WTC11 (cell line): Measurements from ENCODE around the gene ABCG1. TPM values are rescaled to one million over a fixed set of nuclear protein-coding genes. Genes with fewer than 3 reads are reported as not detected.

ENCODE experiments used
- ATAC-seq: fragments of 200-7000 bp; cut with Tn5 transposase; 2 replicates; pipeline ENCODE4 v1.10.0; 2021; ENCODE audit warnings: mild to moderate bottlenecking, moderate library complexity
- CTCF ChIA-PET: fragments of 300-600 bp; sonication (Branson Sonifier 250); formaldehyde crosslinking; loops from one replicate; lab custom pipeline; 2021; ENCODE audit warnings: antibody characterized with exemption; lab: Charles Lee
- POLR2A ChIA-PET: fragments of 350-600 bp; sonication (Branson Sonifier 250); formaldehyde crosslinking; loops from one replicate; lab custom pipeline; 2021; ENCODE audit warnings: antibody characterized with exemption; lab: Charles Lee
- DNase-seq: peaks from one replicate; pipeline ENCODE4 v3.0.0; 2021; ENCODE audit warnings: low spot score
- H3K27ac Mint-ChIP-seq: 2 replicates; pipeline ENCODE4 v1.8.0; 2021; ENCODE audit warnings: mixed read lengths
- H3K27me3 Mint-ChIP-seq: 2 replicates; pipeline ENCODE4 v1.8.0; 2021; ENCODE audit warnings: low read depth, mild to moderate bottlenecking, moderate library complexity, mixed read lengths
- H3K36me3 Mint-ChIP-seq: 2 replicates; pipeline ENCODE4 v1.8.0; 2021; ENCODE audit warnings: mixed read lengths
- H3K4me1 Mint-ChIP-seq: 2 replicates; pipeline ENCODE4 v1.8.0; 2022; ENCODE audit warnings: mixed read lengths
- H3K4me3 Mint-ChIP-seq: 2 replicates; pipeline ENCODE4 v1.8.0; 2021; ENCODE audit warnings: mild to moderate bottlenecking, moderate library complexity, mixed read lengths
- H3K9me3 Mint-ChIP-seq: 2 replicates; pipeline ENCODE4 v1.8.0; 2021; ENCODE audit warnings: mixed read lengths
- CBFB ChIP-seq: sonication (generic); formaldehyde crosslinking; IDR thresholded peaks from 2 replicates; pipeline ENCODE4 v1.8.1; 2022; ENCODE audit warnings: mild to moderate bottlenecking, low read depth, missing genetic modification reagents
- CREM ChIP-seq: sonication (generic); formaldehyde crosslinking; IDR thresholded peaks from 2 replicates; pipeline ENCODE4 v1.8.1; 2022; ENCODE audit warnings: mild to moderate bottlenecking, missing genetic modification reagents, moderate library complexity
- CTCF ChIP-seq: fragments of 200-600 bp; IDR thresholded peaks from 2 replicates; pipeline ENCODE4 v1.8.0; 2022; ENCODE audit warnings: antibody characterized with exemption
- EMX1 ChIP-seq: fragments of 250-450 bp; sonication (Bioruptor Pico); IDR thresholded peaks from 2 replicates; pipeline ENCODE4 v1.8.0; 2021; ENCODE audit warnings: mild to moderate bottlenecking
- FOXP1 ChIP-seq: sonication (generic); formaldehyde crosslinking; IDR thresholded peaks from 2 replicates; pipeline ENCODE4 v1.8.0; 2022; ENCODE audit warnings: missing genetic modification reagents, mild to moderate bottlenecking, moderate library complexity, borderline replicate concordance
- HMGA2 ChIP-seq: fragments of 250-450 bp; sonication (Bioruptor Pico); IDR thresholded peaks from 2 replicates; pipeline ENCODE4 v1.4.0; 2021; ENCODE audit warnings: mild to moderate bottlenecking, moderate library complexity
- MLX ChIP-seq: sonication (generic); formaldehyde crosslinking; IDR thresholded peaks from 2 replicates; pipeline ENCODE4 v1.8.1; 2023; ENCODE audit warnings: mild to moderate bottlenecking, missing genetic modification reagents, moderate library complexity
- RORB ChIP-seq: fragments of 250-450 bp; sonication (Bioruptor Pico); IDR thresholded peaks from 2 replicates; pipeline ENCODE4 v1.9.0; 2021; ENCODE audit warnings: mild to moderate bottlenecking
- SMAD4 ChIP-seq: sonication (generic); formaldehyde crosslinking; IDR thresholded peaks from 2 replicates; pipeline ENCODE4 v1.8.0; 2022; ENCODE audit warnings: mild to moderate bottlenecking, missing genetic modification reagents
- SOX15 ChIP-seq: fragments of 250-450 bp; sonication (Bioruptor Pico); IDR thresholded peaks from 2 replicates; pipeline ENCODE4 v1.9.0; 2021; ENCODE audit warnings: mild to moderate bottlenecking
- TEAD1 ChIP-seq: sonication (generic); formaldehyde crosslinking; IDR thresholded peaks from 2 replicates; pipeline ENCODE4 v1.8.0; 2022; ENCODE audit warnings: mild to moderate bottlenecking, missing genetic modification reagents
- ZNF281 ChIP-seq: sonication (generic); formaldehyde crosslinking; IDR thresholded peaks from 2 replicates; pipeline ENCODE4 v1.8.0; 2023; ENCODE audit warnings: mild to moderate bottlenecking, missing genetic modification reagents
- ZNF416 ChIP-seq: fragments of 250-450 bp; sonication (Bioruptor Pico); IDR thresholded peaks from 2 replicates; pipeline ENCODE4 v1.9.0; 2021; ENCODE audit warnings: mild to moderate bottlenecking, inconsistent platforms
- total RNA-seq: library from RNA; stranded (reverse); gene quantifications from 3 replicates; pipeline ENCODE4 v1.2.3, GENCODE V29; 2021
- TF ChIP-seq, protein P1 (sequence below): sonication (generic); formaldehyde crosslinking; IDR thresholded peaks from 2 replicates; pipeline ENCODE4 v1.8.1; 2023; ENCODE audit warnings: mild to moderate bottlenecking, moderate library complexity, missing genetic modification reagents
- TF ChIP-seq, protein P2 (sequence below): sonication (generic); formaldehyde crosslinking; IDR thresholded peaks from 2 replicates; pipeline ENCODE4 v1.8.1; 2022; ENCODE audit warnings: low read depth, mild to moderate bottlenecking, moderate library complexity, missing genetic modification reagents, borderline replicate concordance

ABCG1 gene
- total RNA-seq, 1 experiment from 2014 or later, result 4.0 TPM

GRCh38 chr21:42308914-42309752 is 90.2 kb downstream of the ABCG1 start:
- DNase-seq (no peak), ATAC-seq (peak; percentile 8; the same call in 1 of the 2 replicates)
- Mint-ChIP-seq H3K4me1 (peaks cover 27% of the 10 kb centered on the region), H3K27me3 (peaks cover 6% of the 10 kb centered on the region), H3K27ac (no peak overlapping the region), H3K9me3 (no peaks in the 10 kb centered on the region), H3K36me3 (no peaks in the 10 kb centered on the region), H3K4me3 (peak overlapping the region; percentile 55; the same call in 1 of the 2 replicates)
- ChIA-PET POLR2A (interaction anchor here (0.6 kb wide), 1 partner anchor 70 kb away, joined by 3 read pairs; no protein-coding TSS in a partner anchor), CTCF (interaction anchor here (0.6 to 11.5 kb wide), 76 partner anchors 8 to 826 kb away, joined by 3 to 165 read pairs (median 5); partner anchors contain the start of gene TFF1)
- no peak for TF ChIP-seq CREM (CRISPR knock-in tag)
- TF ChIP-seq ZNF281, result no peak
- TF ChIP-seq CBFB (CRISPR knock-in tag), result no peak
- TF ChIP-seq ZNF416 (CRISPR knock-in tag), result no peak
- TF ChIP-seq SMAD4 (CRISPR knock-in tag), result no peak
- TF ChIP-seq, protein P1, sequence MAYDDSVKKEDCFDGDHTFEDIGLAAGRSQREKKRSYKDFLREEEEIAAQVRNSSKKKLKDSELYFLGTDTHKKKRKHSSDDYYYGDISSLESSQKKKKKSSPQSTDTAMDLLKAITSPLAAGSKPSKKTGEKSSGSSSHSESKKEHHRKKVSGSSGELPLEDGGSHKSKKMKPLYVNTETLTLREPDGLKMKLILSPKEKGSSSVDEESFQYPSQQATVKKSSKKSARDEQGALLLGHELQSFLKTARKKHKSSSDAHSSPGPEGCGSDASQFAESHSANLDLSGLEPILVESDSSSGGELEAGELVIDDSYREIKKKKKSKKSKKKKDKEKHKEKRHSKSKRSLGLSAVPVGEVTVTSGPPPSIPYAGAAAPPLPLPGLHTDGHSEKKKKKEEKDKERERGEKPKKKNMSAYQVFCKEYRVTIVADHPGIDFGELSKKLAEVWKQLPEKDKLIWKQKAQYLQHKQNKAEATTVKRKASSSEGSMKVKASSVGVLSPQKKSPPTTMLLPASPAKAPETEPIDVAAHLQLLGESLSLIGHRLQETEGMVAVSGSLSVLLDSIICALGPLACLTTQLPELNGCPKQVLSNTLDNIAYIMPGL (CRISPR knock-in tag), result no peak
- TF ChIP-seq TEAD1, result no peak

DNA sequence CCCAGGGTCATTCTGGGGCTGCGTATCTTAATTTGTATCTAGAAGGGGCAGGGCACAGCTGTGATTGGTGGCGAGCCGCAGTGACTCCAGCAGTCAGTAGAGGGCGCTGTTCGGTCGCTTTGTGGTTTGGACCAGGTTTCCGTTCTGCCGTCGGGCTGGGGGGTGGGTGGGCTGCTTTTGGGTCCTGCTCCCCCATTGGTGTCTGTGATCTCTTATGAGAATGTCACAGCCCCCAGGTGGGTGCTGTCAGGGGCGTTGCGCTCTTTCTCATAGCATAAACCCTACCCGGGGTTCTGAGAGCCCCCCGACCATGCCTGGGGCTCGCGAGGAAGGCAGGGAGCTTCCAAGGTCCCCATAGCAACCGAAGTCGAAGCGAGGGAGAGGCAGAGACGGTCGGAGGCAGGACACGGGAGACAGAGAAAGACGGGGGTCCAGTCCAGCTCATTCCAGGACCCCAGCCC is 90.8 kb downstream of the ABCG1 start:
- CTCF ChIA-PET, result interaction anchor here (0.6 to 11.5 kb wide), 91 partner anchors 8 to 826 kb away, joined by 3 to 165 read pairs (median 5); partner anchors contain the start of gene TFF1
- peak overlapping the region; percentile 55 for H3K4me3 Mint-ChIP-seq
- H3K27ac Mint-ChIP-seq, result no peak overlapping the region
- peaks cover 6% of the 10 kb centered on the region for H3K27me3 Mint-ChIP-seq
- peak; percentile 85 for DNase-seq
- peaks cover 32% of the 10 kb centered on the region for H3K4me1 Mint-ChIP-seq
- POLR2A ChIA-PET, result interaction anchor here (0.6 kb wide), 1 partner anchor 70 kb away, joined by 3 read pairs; no protein-coding TSS in a partner anchor
- no peaks in the 10 kb centered on the region for H3K36me3 Mint-ChIP-seq
- TF ChIP-seq ZNF416 (CRISPR knock-in tag) (no peak), EMX1 (CRISPR knock-in tag) (no peak), MLX (no peak), CTCF (peak; percentile 90), SOX15 (no peak), FOXP1 (CRISPR knock-in tag) (no peak), HMGA2 (CRISPR knock-in tag) (no peak), RORB (CRISPR knock-in tag) (no peak)
- TF ChIP-seq, protein P2, sequence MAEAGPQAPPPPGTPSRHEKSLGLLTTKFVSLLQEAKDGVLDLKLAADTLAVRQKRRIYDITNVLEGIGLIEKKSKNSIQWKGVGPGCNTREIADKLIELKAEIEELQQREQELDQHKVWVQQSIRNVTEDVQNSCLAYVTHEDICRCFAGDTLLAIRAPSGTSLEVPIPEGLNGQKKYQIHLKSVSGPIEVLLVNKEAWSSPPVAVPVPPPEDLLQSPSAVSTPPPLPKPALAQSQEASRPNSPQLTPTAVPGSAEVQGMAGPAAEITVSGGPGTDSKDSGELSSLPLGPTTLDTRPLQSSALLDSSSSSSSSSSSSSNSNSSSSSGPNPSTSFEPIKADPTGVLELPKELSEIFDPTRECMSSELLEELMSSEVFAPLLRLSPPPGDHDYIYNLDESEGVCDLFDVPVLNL (CRISPR knock-in tag), result no peak
- TF ChIP-seq, all 79 proteins: peak for 1
- no peaks in the 10 kb centered on the region for H3K9me3 Mint-ChIP-seq
- ATAC-seq, result peak; percentile 83
